Medulla oblongata (tissue), 1 donor: ENCODE data around the gene ACSM4.
"Not testable (repeated sequence)": the region's sequence is repeated elsewhere in the genome, so short reads cannot be mapped to it uniquely, and the experiment has no call there.

Experiments used
- DNase-seq: peaks from one replicate; pipeline ENCODE4 v3.0.0-alpha.2; 2015; ENCODE audit errors: extremely low spot score

The ACSM4 gene

GRCh38 chr12:7337790-7338189, 33.9 kb downstream of the ACSM4 start:
- DNase-seq = not testable (repeated sequence)

- DNase-seq = no peak
These were observed 35.8 kb downstream of the ACSM4 start for GRCh38 chr12:7339675-7340074.

- DNase-seq = peak; percentile 3
These were observed 41.1 kb downstream of the ACSM4 start for GRCh38 chr12:7344833-7345606.

GRCh38 chr12:7346551-7347225, 42.8 kb downstream of the ACSM4 start:
- no peak for DNase-seq

- no peak for DNase-seq
These were observed 45.5 kb downstream of the ACSM4 start for GRCh38 chr12:7349418-7349817.

GRCh38 chr12:7351177-7351576, 47.3 kb downstream of the ACSM4 start:
- no peak for DNase-seq

GRCh38 chr12:7352661-7353060, 48.8 kb downstream of the ACSM4 start:
- no peak for DNase-seq

- no peak for DNase-seq
These were observed 50.7 kb downstream of the ACSM4 start for GRCh38 chr12:7354529-7354928.

GRCh38 chr12:7361265-7361664, 57.4 kb downstream of the ACSM4 start:
- no peak for DNase-seq

- no peak for DNase-seq
These were observed 58.9 kb downstream of the ACSM4 start for GRCh38 chr12:7362734-7363133.

- DNase-seq = no peak
These were observed 65.4 kb downstream of the ACSM4 start for GRCh38 chr12:7369274-7369729.

GRCh38 chr12:7373226-7373625, 69.4 kb downstream of the ACSM4 start:
- DNase-seq = no peak

- peak; percentile 6 for DNase-seq
These were observed 70.7 kb downstream of the ACSM4 start for GRCh38 chr12:7374423-7375144.

- DNase-seq = no peak
These were observed 71.3 kb downstream of the ACSM4 start for GRCh38 chr12:7375145-7375543.

GRCh38 chr12:7376196-7376595, 72.3 kb downstream of the ACSM4 start:
- DNase-seq = no peak
